ENCODE results near the gene WDR41.

Gene WDR41

GRCh38 chr5:77437194-77437593 is 54.9 kb downstream of the WDR41 start:
- TF ChIP-seq MYC (IDR thresholded peaks at IDR 0.05; ENCODE audit: low read depth, low read length) (no peak), POLR2A (IDR thresholded peaks at IDR 0.05; ENCODE audit: extremely low read depth, insufficient read length) (no peak)
- TF ChIP-seq, protein P1, sequence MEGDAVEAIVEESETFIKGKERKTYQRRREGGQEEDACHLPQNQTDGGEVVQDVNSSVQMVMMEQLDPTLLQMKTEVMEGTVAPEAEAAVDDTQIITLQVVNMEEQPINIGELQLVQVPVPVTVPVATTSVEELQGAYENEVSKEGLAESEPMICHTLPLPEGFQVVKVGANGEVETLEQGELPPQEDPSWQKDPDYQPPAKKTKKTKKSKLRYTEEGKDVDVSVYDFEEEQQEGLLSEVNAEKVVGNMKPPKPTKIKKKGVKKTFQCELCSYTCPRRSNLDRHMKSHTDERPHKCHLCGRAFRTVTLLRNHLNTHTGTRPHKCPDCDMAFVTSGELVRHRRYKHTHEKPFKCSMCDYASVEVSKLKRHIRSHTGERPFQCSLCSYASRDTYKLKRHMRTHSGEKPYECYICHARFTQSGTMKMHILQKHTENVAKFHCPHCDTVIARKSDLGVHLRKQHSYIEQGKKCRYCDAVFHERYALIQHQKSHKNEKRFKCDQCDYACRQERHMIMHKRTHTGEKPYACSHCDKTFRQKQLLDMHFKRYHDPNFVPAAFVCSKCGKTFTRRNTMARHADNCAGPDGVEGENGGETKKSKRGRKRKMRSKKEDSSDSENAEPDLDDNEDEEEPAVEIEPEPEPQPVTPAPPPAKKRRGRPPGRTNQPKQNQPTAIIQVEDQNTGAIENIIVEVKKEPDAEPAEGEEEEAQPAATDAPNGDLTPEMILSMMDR (IDR thresholded peaks at IDR 0.05; ENCODE audit: low read depth, low read length) = no peak
- TF ChIP-seq, protein P2, sequence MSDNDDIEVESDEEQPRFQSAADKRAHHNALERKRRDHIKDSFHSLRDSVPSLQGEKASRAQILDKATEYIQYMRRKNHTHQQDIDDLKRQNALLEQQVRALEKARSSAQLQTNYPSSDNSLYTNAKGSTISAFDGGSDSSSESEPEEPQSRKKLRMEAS (IDR thresholded peaks at IDR 0.05; ENCODE audit: low read depth, low read length) = no peak
- H3K4me3 ChIP-seq (ENCODE audit: low read depth, low read length) = no peak overlapping the region
- no peak for DNase-seq (ENCODE audit: low read depth)

DNA sequence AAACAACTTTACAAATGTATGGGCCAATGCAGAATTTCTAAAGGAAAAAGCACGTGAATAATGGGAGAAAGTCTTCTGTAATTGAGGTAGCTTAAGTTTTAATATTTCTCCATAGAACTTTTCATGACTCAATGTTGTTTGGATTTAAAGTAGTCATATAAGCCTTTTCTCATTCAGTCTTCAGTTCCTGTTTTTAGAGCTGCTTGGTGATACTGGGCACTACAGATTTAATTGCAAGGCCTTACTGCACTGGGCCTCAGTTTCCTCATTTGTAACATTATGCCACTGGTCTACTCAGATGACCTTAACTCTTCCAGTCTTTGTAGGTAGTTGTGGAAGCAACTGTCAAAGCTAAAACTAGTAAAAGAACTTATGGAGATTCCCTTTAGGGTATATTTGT is 60.4 kb downstream of the WDR41 start:
- no peak for DNase-seq (ENCODE audit: low read depth)
- no peak overlapping the region for H3K4me3 ChIP-seq (ENCODE audit: low read depth, low read length)
- TF ChIP-seq POLR2A (IDR thresholded peaks at IDR 0.05; ENCODE audit: extremely low read depth, insufficient read length) (no peak), MYC (IDR thresholded peaks at IDR 0.05; ENCODE audit: low read depth, low read length) (no peak)
- TF ChIP-seq, protein P2 (IDR thresholded peaks at IDR 0.05; ENCODE audit: low read depth, low read length) = no peak
- TF ChIP-seq, protein P1 (IDR thresholded peaks at IDR 0.05; ENCODE audit: low read depth, low read length) = no peak

- no peak overlapping the region for H3K4me3 ChIP-seq (ENCODE audit: low read depth, low read length)
- TF ChIP-seq POLR2A (IDR thresholded peaks at IDR 0.05; ENCODE audit: extremely low read depth, insufficient read length) = no peak
- TF ChIP-seq, protein P2 (IDR thresholded peaks at IDR 0.05; ENCODE audit: low read depth, low read length) = no peak
- no peak for TF ChIP-seq MYC (IDR thresholded peaks at IDR 0.05; ENCODE audit: low read depth, low read length)
- TF ChIP-seq, protein P1 (IDR thresholded peaks at IDR 0.05; ENCODE audit: low read depth, low read length) = no peak
- DNase-seq (ENCODE audit: low read depth) = no peak
Observed at GRCh38 chr5:77431286-77431685, 60.8 kb downstream of the WDR41 start.

- no peak for DNase-seq (ENCODE audit: low read depth)
- H3K4me3 ChIP-seq (ENCODE audit: low read depth, low read length) = no peak overlapping the region
Observed at GRCh38 chr5:77430726-77431125, 61.4 kb downstream of the WDR41 start.

DNA sequence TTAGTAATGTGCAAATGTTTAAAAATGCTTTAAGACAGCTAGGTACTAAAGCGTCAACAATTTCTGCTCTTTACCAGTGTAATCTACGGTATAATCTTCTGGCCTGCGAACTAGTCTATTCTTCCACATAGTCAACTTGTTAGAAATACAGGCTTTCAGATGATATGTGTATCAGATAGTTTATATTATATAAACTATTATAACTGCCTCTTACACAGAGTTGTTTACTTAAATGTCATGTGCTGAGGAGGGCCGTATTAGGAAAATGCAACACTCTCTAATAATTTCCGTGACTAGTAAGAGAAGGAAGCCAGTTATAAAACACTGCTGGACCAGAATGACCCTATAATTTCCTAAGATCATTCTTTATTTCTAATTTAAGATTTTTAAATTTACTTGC is 63.6 kb downstream of the WDR41 start:
- TF ChIP-seq, protein P1 (IDR thresholded peaks at IDR 0.05; ENCODE audit: low read depth, low read length) = no peak
- TF ChIP-seq, protein P2 (IDR thresholded peaks at IDR 0.05; ENCODE audit: low read depth, low read length) = no peak
- DNase-seq (ENCODE audit: low read depth) = no peak

More at GRCh38 chr5:77430726-77431125, 61.4 kb downstream of the WDR41 start:
- TF ChIP-seq, protein P2 (IDR thresholded peaks at IDR 0.05; ENCODE audit: low read depth, low read length) = no peak
- no peak for TF ChIP-seq MYC (IDR thresholded peaks at IDR 0.05; ENCODE audit: low read depth, low read length)
- TF ChIP-seq POLR2A (IDR thresholded peaks at IDR 0.05; ENCODE audit: extremely low read depth, insufficient read length) = no peak
- TF ChIP-seq, protein P1 (IDR thresholded peaks at IDR 0.05; ENCODE audit: low read depth, low read length) = no peak

GRCh38 chr5:77427998-77428397 is 64.1 kb downstream of the WDR41 start:
- TF ChIP-seq, protein P2 (IDR thresholded peaks at IDR 0.05; ENCODE audit: low read depth, low read length) = no peak
- TF ChIP-seq MYC (IDR thresholded peaks at IDR 0.05; ENCODE audit: low read depth, low read length) = no peak
- TF ChIP-seq, protein P1 (IDR thresholded peaks at IDR 0.05; ENCODE audit: low read depth, low read length) = no peak
- TF ChIP-seq POLR2A (IDR thresholded peaks at IDR 0.05; ENCODE audit: extremely low read depth, insufficient read length) = no peak
- no peak for DNase-seq (ENCODE audit: low read depth)
- H3K4me3 ChIP-seq (ENCODE audit: low read depth, low read length) = no peak overlapping the region

More for the DNA sequence above, 63.6 kb downstream of the WDR41 start:
- H3K4me3 ChIP-seq (ENCODE audit: low read depth, low read length) = no peak overlapping the region
